ENCODE measurements around the gene MTHFD1.
"Not testable (repeated sequence)": the region's sequence is repeated elsewhere in the genome, so short reads cannot be mapped to it uniquely, and the experiment has no call there.

The MTHFD1 gene
- 14.3 to 32.1 reads per million in 2 donors for total RNA-seq

DNA sequence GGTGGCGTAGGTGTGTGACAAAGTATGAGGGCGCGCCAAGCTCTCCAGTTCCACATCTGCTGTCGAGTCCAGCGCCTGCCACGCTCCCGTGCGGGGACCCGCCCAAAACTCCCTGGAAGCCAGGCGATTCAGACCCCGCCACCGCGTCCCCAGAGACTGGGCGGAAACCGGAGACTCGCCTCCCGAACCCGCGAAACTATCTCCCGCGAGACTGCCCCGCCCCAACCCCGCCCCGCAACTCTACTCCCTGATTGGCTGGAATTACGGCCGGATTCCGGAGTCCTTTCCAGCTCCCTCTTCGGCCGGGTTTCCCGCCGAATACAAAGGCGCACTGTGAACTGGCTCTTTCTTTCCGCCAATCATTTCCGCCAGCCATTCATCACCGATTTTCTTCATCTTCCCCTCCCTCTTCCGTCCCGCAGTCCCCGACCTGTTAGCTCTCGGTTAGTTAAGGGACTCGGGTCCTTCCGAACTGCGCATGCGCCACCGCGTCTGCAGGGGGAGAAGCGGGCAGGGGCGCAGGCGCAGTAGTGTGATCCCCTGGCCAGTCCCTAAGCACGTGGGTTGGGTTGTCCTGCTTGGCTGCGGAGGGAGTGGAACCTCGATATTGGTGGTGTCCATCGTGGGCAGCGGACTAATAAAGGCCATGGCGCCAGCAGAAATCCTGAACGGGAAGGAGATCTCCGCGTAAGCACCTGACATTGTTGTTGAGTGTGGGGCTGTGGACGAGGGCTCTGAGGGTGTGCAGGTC lies at the start of gene MTHFD1:
Gene MTHFD1, plus strand, starts transcription at position 572 of the 751 bp plus-strand sequence. Its CDS starts 75 bp downstream, at position 647.
- peak; percentile 93 to 99 (median 94) for DNase-seq

DNA sequence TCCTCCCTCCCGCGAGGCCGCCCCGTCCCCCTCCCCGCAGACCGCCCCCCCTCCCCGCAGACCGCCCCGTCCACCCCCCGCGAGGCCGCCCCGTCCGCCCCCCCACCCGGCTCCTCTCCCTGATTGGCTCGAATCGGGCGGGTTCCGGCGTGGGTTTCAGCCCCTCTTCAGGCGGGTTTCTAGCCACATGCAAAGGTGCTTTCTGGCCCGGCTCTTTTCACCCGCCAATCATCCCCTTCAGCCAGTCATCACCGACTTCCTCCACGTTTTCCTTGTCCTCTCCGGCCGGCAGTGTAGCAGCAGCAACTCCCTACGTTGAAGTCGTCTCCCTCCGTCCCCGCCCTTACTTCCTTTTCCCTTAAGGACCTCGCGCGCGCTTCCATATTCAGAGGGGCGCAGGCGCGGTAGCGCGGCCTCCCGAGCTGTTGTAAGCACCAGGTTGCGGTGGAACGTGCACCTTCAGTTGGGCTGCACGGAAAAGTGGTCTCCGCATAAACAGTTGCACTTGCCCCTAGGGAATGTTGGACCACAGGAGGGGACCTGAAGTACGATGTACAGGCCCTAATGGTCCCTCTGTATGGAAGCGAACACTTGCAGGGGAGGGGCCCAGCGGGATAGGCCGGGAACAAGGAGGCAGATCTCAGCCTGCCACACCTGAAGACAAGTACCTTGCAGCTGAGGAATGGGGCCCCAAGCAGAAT lies 49.4 kb upstream of the MTHFD1 start:
- peak; percentile 68 to 96 (median 80) for DNase-seq

DNA sequence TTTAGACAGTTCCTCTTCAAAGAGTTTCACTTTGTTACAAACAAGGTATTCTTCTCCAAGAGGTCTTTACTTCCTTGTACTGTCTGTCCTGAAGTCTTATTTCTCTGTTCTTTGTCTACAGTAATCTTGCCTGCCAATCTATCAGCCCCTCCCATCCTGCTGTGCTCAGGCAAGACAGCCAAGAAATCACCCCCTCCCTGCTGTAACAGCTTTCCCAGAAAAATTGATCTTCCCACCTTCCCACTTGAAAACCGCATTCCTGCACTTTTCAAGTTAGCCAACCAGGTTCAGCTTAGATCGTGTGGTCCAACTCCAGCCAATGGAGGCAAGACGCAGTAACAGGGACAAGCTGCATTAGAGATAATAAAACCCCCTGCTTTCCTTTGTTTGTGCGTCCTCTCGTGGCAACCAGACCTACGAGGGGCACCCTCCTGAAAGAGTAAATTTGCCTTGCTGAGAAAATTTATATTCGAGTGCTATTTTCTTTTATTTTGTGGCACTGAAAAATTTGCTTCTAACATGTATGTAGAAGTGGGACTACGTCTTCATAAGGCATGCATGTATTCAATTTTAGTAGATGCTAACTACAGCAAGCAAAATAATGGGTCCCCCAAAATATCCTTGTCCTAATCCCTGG lies 47.5 kb upstream of the MTHFD1 start:
- peak in 1 of 5 experiments; percentile 8 for DNase-seq

DNA sequence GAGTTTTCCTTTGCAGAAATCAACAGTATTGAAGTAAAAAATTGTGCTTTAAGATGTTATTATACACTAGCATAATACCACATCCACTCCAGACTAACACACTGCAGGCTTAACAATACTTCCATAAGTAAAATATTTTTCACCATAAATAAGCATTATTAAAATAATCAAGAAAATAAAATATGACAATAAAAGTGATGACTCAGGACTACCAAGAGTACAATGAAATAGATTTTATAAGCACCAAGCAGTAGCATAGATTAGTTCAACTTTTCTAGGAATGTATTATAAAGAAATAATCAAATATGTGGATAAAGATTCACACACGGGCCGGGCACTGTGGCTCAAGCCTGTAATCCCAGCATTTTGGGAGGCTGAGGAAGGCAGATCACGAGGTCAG lies 40.4 kb upstream of the MTHFD1 start:
- no peak for DNase-seq

DNA sequence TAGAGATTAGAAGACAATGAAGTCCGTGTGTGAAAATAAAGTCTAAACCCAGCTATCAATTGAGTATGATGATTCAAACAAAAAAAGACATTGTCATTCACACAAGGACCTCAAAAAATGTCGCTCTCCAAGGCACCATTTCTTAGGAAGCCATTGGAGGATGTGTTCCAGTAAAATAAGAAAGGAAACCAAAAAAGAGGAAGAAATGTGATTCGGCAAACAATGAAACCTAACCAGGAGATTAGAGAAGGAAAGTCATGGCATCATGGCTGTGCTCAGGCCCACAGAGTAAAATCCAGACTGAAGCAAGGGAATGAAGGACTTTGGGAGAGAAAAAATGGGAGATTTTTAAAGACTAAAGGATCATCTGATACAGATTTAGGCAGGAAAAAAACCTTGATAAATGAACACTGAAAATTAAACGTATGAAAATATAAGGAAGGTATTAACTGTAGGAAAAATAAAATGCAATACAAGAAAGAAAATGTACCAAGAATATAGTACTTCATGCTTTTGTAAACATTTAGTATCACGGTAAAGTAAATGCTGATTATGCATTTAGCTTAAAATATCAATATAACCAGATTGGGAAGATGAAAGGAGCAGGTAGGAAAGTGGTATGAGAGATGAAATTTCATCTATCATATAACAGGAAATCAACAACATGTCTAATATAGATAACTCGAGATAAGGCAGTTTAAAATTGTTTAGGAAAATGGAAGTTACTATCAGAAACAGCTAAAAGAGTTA lies 38.2 kb upstream of the MTHFD1 start:
- DNase-seq: no peak

DNA sequence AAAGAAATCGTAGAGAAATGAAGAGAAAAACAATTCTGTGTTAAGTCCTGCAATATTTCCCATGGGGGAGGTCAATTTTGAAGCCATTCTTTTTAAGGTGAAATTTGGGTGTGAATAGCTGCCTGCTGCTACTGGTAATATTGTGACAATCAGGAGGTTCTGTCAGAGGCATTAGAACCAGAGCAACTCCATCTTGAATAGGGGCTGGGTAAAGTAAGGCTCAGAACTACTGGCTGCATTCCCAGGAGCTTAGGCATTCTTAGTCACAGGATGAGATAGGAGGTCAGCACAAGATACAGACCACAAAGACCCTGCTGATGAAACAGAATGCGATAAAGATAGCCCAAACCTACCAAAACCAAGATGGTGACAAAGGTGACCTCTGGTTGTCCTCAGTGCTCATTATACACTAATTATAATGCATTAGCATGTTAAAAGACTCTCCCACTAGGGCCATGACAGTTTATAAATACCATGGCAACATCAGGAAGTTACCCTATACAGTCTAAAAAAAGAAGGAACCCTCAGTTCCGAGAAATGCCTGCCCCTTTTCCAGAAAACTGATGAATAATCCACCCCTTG lies 24.8 kb upstream of the MTHFD1 start:
- no peak for DNase-seq

DNA sequence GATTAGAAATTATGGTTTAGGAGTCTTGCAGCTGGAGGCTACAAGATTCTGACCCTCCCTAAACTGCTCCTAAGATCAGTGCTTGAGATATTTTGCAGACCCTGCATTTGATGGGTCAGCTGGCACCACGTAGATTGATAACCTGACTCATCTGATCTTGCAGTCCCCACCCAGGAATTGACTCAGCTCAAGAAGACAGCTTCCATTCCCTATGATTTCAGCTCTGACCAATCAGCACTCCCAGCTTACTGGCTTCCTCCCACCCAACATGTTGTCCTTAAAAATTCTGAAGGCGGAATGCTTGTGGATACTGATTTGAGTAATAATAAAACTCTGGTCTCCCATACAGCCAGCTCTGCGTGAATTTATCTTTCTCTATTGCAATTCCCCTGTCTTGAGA lies 23.2 kb upstream of the MTHFD1 start:
- no peak for DNase-seq

DNA sequence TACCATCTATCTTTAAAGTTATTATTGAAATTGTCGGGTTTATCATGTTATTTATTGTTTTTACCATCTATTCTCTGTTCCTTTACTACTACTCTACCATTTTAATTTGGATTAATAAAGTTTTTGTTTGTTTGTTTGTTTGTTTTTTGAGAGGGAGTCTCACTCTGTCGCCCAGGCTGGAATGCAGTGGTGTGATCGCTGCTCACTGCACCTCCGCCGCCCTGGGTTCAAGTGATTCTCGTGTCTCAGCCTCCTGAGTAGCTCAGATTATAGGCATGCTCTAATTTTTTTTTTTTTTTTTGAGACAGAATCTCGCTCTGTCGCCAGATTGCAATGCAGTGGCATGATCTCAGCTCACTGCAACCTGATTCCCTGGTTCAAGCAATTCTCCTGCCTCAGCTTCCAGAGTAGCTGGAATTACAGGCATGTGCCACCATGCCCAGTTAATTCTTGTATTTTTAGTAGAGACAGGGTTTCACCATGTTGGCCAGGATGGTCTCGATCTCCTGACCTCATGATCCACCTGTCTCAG lies 22.7 kb upstream of the MTHFD1 start:
- DNase-seq: not testable (repeated sequence)

DNA sequence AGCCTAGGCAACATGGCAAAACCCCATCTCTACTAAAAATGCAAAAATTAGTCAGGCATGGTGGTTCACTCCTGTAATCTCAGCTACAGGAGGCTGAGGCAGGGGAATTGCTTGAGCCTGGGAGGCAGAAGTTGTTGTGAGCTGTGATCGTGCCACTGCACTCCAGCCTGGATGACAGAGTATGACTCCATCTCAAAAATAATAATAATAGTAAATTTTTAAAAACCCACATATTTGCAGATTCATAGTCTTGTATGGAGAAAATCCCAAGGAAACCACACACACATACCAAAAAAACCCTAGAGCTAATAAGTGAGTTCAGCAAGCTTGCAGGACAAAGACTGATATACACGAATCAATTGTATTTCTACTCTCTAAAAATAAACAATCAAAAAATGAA lies 19.0 kb upstream of the MTHFD1 start:
- no peak for DNase-seq

DNA sequence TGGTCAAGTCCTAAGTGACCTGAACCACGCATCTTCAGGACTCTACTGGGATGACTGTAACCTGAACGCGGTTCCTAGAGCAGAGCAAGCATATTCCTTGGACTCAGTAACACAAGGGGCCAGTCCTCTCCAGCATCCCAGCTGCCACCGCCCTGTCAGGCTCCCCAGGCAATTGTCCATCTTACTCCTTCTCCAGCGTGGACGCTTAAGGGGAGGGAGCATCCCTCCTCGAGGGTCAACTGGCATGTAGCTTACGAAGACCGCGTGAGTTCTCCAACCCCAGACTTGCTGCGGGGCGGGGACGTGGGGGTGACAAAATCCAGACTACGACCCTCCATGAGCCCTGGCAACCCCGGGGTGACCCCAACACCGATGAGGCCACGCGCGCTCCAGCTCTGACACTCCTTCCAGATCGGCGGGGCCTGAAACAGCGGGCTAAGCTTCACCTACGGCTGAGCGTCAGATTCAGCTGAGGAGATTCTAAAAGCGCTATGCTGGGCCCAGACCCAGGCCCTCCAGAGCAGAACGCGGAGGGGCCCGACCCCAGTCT lies 846 bp upstream of the MTHFD1 start:
- no peak for DNase-seq

DNA sequence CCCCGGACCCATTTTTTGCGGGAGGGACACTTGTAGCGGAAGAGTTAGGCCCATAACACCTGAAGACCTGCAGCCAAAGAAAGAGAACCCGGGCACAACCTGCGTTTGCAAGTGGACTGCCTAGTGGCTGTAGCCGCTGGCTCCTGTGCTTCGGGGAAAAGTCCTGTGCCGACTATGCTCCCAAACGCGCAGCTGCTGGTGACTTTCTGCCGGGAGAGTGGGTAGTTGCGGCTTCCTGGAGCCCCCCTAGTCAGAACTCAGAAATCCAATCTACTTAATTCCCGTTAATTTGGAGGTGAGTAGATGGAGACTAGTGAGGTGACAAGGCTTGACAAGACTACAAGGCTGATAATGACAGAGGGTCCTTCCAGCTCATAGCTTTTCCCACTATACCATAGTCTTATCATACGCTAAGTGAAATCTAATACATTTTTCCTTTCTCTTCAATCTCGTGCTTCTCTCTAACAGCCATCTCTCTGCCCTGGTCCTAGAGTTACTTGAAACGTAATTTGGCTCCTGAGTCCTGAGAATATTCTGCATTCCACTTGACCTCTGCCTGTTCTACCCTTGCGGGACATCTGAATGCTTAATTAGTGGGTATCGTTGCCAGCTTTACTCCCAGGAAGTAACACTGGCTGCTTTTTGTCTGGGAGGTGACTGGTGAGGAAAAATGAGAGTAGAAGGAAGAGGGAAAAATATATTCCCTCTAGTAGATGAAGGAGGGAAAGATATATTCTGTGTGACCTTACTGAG lies 556 bp downstream of the MTHFD1 start:
- peak in 3 of 5 experiments; percentile 12 to 20 (median 15) for DNase-seq

DNA sequence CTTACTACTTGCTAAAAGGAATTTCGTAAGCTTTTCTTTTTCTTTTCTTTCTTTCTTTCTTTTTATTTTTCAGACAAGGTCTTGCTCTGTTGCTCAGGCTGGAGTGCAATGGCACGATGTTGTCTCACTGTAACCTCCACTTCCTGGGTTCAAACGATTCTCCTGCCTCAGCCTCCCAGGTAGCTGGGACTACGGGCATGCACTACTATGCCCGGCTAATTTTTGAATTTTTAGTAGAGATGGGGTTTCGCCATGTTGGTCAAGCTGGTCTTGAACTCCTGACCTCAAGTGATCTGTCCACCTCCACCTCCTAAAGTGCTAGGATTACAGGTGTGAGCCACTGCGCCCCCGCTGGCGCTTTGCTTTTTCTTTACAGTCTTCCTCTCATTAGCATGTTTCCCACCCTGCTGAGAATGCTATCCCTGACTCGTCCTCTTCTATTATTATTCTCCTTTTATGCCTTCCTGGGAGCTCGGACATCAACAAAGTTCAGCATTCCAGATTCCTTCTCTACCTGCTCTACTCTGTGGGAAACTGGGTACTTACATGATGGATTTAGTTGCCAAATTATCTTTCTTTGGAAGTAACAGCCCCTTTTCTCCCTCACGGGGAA lies 3.1 kb downstream of the MTHFD1 start:
- no peak for DNase-seq

DNA sequence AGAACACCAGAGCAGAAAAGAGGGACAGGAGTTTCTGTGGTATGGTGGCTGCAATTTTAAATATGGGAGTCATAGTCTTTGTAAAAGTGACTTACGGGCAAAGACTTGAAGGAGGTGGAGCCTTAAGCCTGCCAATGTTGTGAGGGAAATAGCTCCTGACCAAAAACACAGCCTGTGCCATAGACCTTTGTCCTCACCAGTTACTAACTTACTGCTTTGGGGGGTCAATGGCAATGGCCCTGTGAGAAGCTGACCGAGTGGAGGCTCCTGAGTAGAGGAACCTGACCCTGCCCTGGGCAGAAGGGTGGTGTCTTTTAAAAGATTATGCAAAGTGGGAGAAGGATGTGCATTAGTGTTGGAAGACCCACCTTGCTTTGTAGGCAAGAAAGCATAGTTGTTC lies 3.8 kb downstream of the MTHFD1 start:
- DNase-seq: no peak

DNA sequence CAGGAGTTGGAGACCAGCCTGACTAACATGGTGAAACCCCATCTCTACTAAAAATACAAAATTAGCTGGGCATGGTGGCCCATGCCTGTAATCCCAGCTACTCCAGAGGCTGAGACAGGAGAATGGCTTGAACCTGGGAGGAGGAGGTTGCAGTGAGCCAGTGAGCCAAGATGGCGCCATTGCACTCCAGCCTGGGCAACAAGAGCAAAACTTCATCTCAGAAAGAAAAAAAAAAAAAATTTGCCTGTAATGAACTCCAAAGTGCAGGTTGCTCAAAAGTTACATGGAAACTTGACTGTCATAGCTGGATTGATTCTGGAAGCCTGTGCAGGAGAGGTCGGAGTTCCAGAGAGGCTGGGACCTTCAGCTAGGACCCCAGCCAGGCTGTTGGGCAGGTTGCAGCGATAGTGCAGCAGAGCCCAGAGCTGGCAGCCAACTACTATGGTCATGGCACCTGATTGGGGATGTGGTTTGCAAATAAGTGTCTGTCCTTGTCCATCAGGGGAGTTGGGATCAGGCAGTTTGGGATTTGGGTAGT lies 5.1 kb downstream of the MTHFD1 start:
- DNase-seq: not testable (repeated sequence)

DNA sequence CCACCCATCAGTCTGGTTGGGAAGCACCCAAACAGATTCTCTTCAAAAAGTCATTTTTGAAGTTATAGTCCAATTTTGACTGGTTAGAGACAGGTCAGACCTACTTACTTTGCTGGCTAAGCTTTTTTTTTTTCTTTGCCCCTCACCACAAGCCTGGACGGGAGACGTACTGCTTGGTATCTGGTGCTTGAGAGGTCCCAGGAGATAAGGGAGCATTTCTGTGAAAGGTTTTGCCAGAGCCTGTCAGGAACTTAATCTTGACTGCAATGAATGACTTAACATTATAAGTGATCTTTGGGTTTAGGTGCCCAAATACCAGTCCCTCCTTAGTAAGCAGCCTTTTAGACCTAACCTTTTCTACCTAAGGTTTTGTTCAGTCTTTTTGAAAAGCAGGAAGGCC lies 6.3 kb downstream of the MTHFD1 start:
- no peak for DNase-seq

DNA sequence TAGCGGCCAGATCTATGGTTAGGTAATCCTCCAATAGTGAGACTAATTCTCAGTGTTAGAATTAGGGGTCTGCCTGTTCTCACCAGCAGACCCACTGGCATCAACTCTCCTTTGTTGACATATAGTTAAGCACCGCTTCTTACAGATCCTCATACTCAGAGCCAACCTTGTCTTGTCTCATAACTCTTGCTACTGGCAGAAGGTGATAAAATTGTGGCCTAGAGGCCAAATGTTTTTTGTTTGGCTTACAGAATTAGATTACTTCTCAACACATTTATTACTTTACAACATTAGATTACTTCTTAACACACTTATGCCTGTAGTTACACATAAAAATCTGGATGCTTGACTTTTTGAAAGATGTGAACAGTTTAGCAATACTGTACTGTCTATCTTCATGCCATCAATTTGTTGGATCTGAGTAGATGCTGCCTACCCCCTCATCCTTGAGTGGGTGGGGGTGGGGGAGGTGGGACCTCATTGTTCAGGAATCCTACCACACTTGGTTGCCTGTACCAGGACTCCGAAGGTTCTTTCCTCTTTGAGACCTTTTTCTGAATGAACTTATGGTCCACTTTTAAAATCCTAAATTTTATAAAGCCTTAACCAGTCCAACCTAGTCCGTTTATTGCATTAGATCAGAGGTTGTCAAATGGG lies 7.0 kb downstream of the MTHFD1 start:
- DNase-seq: no peak

DNA sequence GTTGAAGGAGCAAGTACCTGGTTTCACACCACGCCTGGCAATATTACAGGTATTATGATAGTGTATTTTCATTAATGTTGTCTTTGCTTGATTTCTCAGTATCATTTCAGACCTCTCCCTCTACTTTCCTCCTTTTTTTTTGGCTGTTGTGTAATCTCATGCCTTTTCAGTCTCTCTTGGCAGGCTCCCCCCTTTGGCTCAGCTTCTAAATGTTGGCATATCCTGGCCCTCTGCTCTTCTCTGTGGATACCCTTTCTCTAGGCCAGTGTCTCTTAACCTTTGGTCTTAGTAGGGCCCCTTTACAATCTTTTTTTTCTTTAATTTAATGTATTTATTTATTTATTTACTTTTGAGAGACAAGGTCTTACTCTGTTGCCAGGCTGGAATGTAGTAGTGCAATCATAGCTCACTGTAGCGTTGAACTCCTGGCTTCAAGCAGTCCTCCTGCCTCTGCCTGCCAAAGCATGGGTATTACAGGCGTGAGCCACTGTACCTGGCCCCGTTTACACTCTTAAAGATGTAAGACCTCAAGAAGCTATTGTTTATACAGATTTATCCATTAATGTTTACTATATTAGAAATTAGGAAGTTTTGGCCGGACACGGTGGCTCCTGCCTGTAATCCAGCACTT lies 12.8 kb downstream of the MTHFD1 start:
- DNase-seq: no peak

DNA sequence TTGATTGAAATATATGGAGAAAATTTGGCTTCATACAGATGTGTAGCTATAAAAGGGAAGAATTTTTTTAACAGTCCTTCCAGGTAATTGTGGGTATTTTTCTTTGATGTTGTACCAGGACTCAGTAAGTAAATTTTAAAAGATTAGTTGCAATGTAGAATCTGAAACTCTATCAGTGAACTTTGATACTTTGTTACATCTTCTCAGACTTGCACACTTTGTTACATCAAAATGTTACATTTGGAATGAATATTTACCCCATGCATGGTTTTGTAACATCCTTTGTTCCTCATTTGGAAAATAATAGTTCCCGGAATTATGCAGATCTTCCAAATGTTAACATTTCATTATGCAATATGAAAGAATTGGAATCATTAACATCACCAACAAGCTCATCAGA lies 13.8 kb downstream of the MTHFD1 start:
- no peak for DNase-seq

DNA sequence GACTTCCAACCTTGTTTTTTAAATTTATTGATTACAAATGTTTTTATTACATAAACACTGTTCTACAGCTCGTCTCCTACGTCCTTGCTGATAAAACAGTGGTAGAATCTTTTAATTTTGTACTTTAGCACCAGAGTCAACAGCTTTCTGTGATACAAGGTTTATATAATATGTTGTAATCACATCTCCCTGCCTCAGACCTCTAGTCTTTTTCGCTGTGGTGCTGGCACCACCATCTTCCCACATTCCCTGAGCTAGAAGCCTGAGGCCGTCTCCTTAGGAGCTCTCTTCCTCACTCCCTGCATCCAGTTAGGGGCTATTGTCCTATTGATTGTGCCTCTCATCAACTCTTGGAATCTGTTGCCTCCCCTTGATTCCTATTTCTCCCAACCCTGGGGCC lies 17.1 kb downstream of the MTHFD1 start:
- DNase-seq: no peak

All from T-helper 2 cell (primary cell).